Loucy (cell line): Measurements from ENCODE around the gene FICD.
"Not testable (repeated sequence)": the region's sequence is repeated elsewhere in the genome, so short reads cannot be mapped to it uniquely, and the experiment has no call there.

Experiments used
- CTCF ChIP-seq: fragments of 200-600 bp; sonication (generic); conservative IDR thresholded peaks from 2 replicates; pipeline ENCODE4 v1.5.1; 2014; ENCODE audit warnings: mild to moderate bottlenecking, antibody characterized with exemption, low read length
- EZH2phosphoT487 ChIP-seq: fragments of 200-600 bp; IDR thresholded peaks from 2 replicates; pipeline ENCODE4 v1.6.1; 2018; ENCODE audit warnings: antibody characterized with exemption, mild to moderate bottlenecking, moderate library complexity, borderline replicate concordance

DNA sequence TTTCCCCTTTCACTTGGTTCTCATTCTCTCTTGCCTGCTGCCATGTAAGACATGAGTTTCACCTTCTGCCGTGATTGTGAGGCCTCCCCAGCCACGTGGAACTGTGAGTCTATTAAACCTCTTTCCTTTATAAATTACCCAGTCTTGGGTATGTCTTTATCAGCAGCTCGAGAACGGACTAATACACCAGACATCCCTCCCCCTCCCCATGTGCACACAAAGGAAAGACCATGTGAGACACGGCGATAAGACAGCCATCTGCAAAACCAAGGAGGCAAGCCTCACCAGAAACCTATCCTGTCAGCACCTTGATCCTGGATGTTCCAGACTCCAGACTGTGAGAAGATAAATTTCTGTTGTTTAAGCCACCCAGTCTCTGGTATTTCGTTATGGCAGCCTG, 29.7 kb upstream of the FICD start:
- TF ChIP-seq CTCF, EZH2phosphoT487: not testable (repeated sequence)
